OCI-LY3 (cell line): ENCODE results near the gene MXD4.

ENCODE experiments used
- H2AFZ ChIP-seq: fragments of 200-600, 300-600 bp; shearing (Covaris generic); 2 replicates; pipeline ENCODE4 v1.6.0; 2014; ENCODE audit warnings: antibody characterized with exemption, low read depth, low read length
- H3K27ac ChIP-seq: fragments of 200-600, 300-600 bp; sonication (generic); 2 replicates; pipeline ENCODE4 v1.5.1; 2014; ENCODE audit warnings: mild to moderate bottlenecking, low read length, moderate library complexity, mixed read lengths
- H3K27me3 ChIP-seq: fragments of 200-600, 300-600 bp; sonication (generic); 2 replicates; pipeline ENCODE4 v1.6.1; 2014; ENCODE audit warnings: low read depth, low read length, mixed read lengths
- H3K36me3 ChIP-seq: fragments of 200-600, 300-600 bp; sonication (generic); replicated peaks from 2 replicates; pipeline ENCODE3; 2014; ENCODE audit warnings: low read depth, low read length, mixed read lengths
- H3K4me1 ChIP-seq: fragments of 300-600, 200-600 bp; sonication (generic); 2 replicates; pipeline ENCODE4 v1.6.1; 2014; ENCODE audit warnings: low read length, mixed read lengths
- H3K4me2 ChIP-seq: fragments of 200-600, 300-600 bp; sonication (generic); 2 replicates; pipeline ENCODE4 v1.6.1; 2014; ENCODE audit warnings: low read length, mixed read lengths
- H3K4me3 ChIP-seq: fragments of 300-600, 200-600 bp; sonication (generic); 2 replicates; pipeline ENCODE4 v1.5.1; 2014; ENCODE audit warnings: antibody characterized with exemption, mild to moderate bottlenecking, low read length, moderate library complexity
- H3K79me2 ChIP-seq: fragments of 300-600, 200-600 bp; shearing (Covaris generic); 2 replicates; pipeline ENCODE4 v1.6.1; 2014; ENCODE audit warnings: mild to moderate bottlenecking, low read length, mixed read lengths
- H3K9ac ChIP-seq: fragments of 300-600, 200-600 bp; shearing (Covaris generic); 2 replicates; pipeline ENCODE4 v1.6.0; 2014; ENCODE audit warnings: mild to moderate bottlenecking, low read length, moderate library complexity
- H3K9me3 ChIP-seq: fragments of 200-600, 300-600 bp; shearing (Covaris generic); 2 replicates; pipeline ENCODE4 v1.6.1; 2014; ENCODE audit warnings: low read length, mixed read lengths; ENCODE audit not compliant: insufficient read depth
- H4K20me1 ChIP-seq: fragments of 200-600, 300-600 bp; sonication (generic); 2 replicates; pipeline ENCODE4 v1.6.1; 2016; ENCODE audit warnings: low read length, mixed read lengths; ENCODE audit not compliant: insufficient read depth
- CTCF ChIP-seq: fragments of 200-600, 300-600 bp; sonication (generic); IDR thresholded peaks from 2 replicates; pipeline ENCODE4 v1.5.1; 2014; ENCODE audit warnings: antibody characterized with exemption, low read length, low read depth
- EZH2phosphoT487 ChIP-seq: fragments of 200-600 bp; shearing (Covaris generic); IDR thresholded peaks from 2 replicates; pipeline ENCODE4 v1.6.1; 2018; ENCODE audit warnings: antibody characterized with exemption, mixed run types, low read depth

The MXD4 gene

GRCh38 chr4:2249526-2250356 is 12.2 kb downstream of the MXD4 start:
- Histone ChIP-seq H3K27ac (no peak overlapping the region), H4K20me1 (no peaks in the 10 kb centered on the region), H3K4me2 (no peak overlapping the region), H3K27me3 (no peaks in the 10 kb centered on the region), H3K4me3 (no peak overlapping the region), H3K79me2 (no peaks in the 10 kb centered on the region), H3K4me1 (no peaks in the 10 kb centered on the region), H3K36me3 (no peaks in the 10 kb centered on the region), H2AFZ (no peak overlapping the region), H3K9ac (no peak overlapping the region), H3K9me3 (no peaks in the 10 kb centered on the region)
- TF ChIP-seq CTCF (no peak), EZH2phosphoT487 (no peak)

- no peak overlapping the region for H3K27ac ChIP-seq
- no peak overlapping the region for H3K4me3 ChIP-seq
- H3K9ac ChIP-seq = no peak overlapping the region
- H3K27me3 ChIP-seq = no peaks in the 10 kb centered on the region
- no peak overlapping the region for H3K4me2 ChIP-seq
- H2AFZ ChIP-seq = no peak overlapping the region
- TF ChIP-seq CTCF = no peak
- TF ChIP-seq EZH2phosphoT487 = no peak
- peaks cover 5% of the 10 kb centered on the region for H3K4me1 ChIP-seq
- no peaks in the 10 kb centered on the region for H4K20me1 ChIP-seq
- H3K79me2 ChIP-seq = no peaks in the 10 kb centered on the region
- no peaks in the 10 kb centered on the region for H3K36me3 ChIP-seq
- H3K9me3 ChIP-seq = no peaks in the 10 kb centered on the region
Observed at GRCh38 chr4:2248821-2249261, 13.1 kb downstream of the MXD4 start.

GRCh38 chr4:2248044-2248780 is 13.7 kb downstream of the MXD4 start:
- no peak overlapping the region for H2AFZ ChIP-seq
- no peaks in the 10 kb centered on the region for H3K79me2 ChIP-seq
- peaks cover 12% of the 10 kb centered on the region for H3K4me1 ChIP-seq
- no peak for TF ChIP-seq CTCF
- no peak for TF ChIP-seq EZH2phosphoT487
- no peak overlapping the region for H3K9ac ChIP-seq
- no peaks in the 10 kb centered on the region for H3K27me3 ChIP-seq
- H3K9me3 ChIP-seq = no peaks in the 10 kb centered on the region
- no peaks in the 10 kb centered on the region for H3K36me3 ChIP-seq
- no peak overlapping the region for H3K4me3 ChIP-seq
- no peak overlapping the region for H3K4me2 ChIP-seq
- H4K20me1 ChIP-seq = no peaks in the 10 kb centered on the region
- no peak overlapping the region for H3K27ac ChIP-seq
